Prostate gland (tissue), 2 donors: ENCODE results near the gene ZSWIM6. TPM values are rescaled to one million over a fixed set of nuclear protein-coding genes. Genes with fewer than 3 reads are reported as not detected.

ENCODE experiments used
- DNase-seq: peaks from one replicate; pipeline ENCODE4 v3.0.0-alpha.2; 2019; ENCODE audit warnings: low spot score
- H3K27ac ChIP-seq, 2 donors: fragments of 200-600 bp; sonication (generic); 2 replicates each; pipeline ENCODE4 v1.5.1; 2017 to 2019
- H3K27me3 ChIP-seq: fragments of 200-600 bp; sonication (generic); replicated peaks from 2 replicates; pipeline ENCODE4 v1.5.1; 2019; ENCODE audit not compliant: insufficient read depth
- H3K36me3 ChIP-seq, 2 donors: fragments of 200-600 bp; sonication (generic); 1 replicate in 1 of 2; 2 replicates in 1 of 2; pipeline versions ENCODE4 v1.5.1 to v1.8.1; 2017 to 2019
- H3K4me1 ChIP-seq: fragments of 200-600 bp; sonication (generic); replicated peaks from 2 replicates; pipeline ENCODE4 v1.5.1; 2019
- H3K4me3 ChIP-seq, 2 donors: fragments of 200-600 bp; sonication (generic); 2 replicates each; pipeline ENCODE4 v1.5.1; 2017 to 2019
- H3K9me3 ChIP-seq: fragments of 200-600 bp; sonication (generic); 2 replicates; pipeline ENCODE4 v1.5.1; 2017
- CTCF ChIP-seq, 4 experiments: fragments of 200-600 bp in 2 of 4; fragments of 450-650 bp in 2 of 4; sonication (generic) in 2 of 4; IDR thresholded peaks; 1 replicate in 3 of 4; 2 replicates in 1 of 4; pipeline ENCODE4 v1.5.1; 2016 to 2019; ENCODE audit warnings: antibody characterized with exemption in 4 of 4, mild to moderate bottlenecking in 2 of 4, moderate library complexity in 2 of 4
- POLR2A ChIP-seq: fragments of 450-650 bp; IDR thresholded peaks from one replicate; pipeline ENCODE4 v1.6.1; 2016; ENCODE audit warnings: antibody characterized with exemption, mild to moderate bottlenecking
- POLR2AphosphoS5 ChIP-seq: sonication (generic); formaldehyde crosslinking; IDR thresholded peaks from one replicate; pipeline ENCODE4 v1.6.1; 2017; ENCODE audit warnings: antibody characterized with exemption
- WGBS: methylation state at CpG from one replicate; pipeline ENCODE4 v1.1.5; 2018; 5-methylcytosine and 5-hydroxymethylcytosine counted together
- intact Hi-C: fragments of 100-400 bp; cut with DNase I; formaldehyde crosslinking; loops from one replicate; pipeline ENCODE4 v1.14.2; 2022
- total RNA-seq, 2 donors: library from RNA; depleted of rRNA; stranded (reverse); fragments of >200 nt; gene quantifications; one replicate each; pipeline ENCODE4 v1.1.0, GENCODE V29; 2016

ZSWIM6 gene
- total RNA-seq, 2 donors from 2014 or later, result 8.7 to 13.7 TPM

DNA sequence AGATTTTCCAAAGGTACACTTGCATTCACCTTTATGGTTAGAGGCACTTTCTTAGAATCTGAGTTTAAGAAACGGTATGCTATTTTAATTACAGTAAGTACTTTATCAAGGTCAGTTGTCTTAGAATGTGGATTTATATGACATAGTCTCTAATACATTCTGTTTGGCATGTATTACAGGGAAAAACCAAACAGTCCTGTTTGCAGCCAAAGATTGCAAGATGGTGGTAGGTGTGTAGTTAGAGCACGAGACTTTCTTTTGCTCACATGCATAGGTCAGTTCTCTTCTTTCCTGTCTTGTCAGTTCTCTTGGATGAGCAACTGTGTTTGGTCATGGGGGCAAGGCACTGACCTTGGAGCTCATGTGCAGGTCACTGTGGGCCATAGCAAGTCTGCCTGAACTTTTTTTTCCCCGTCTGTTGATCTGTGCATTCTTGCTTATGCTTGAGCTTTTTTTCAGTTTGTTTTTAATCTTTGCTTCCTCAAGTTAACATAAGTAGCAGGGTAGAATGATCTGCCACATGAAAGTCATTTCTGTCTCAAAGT, 20.6 kb downstream of the ZSWIM6 start:
- WGBS, result 58% methylated on average over 3 of the region's 3 CpGs
- Histone ChIP-seq H3K9me3 (no peaks in the 10 kb centered on the region), H3K4me3 (no peak overlapping the region), H3K27me3 (no peaks in the 10 kb centered on the region), H3K36me3 (no peaks in the 10 kb centered on the region), H3K27ac (no peak overlapping the region), H3K4me1 (no peaks in the 10 kb centered on the region)
- no peak for DNase-seq
- TF ChIP-seq CTCF (IDR thresholded peaks at IDR 0.05) (no peak), POLR2A (no peak)
- intact Hi-C loops, result no loop called here

- H3K36me3 ChIP-seq, result no peaks in the 10 kb centered on the region
- 95% methylated on average over 1 of the region's 1 CpG for WGBS
- H3K4me1 ChIP-seq, result no peaks in the 10 kb centered on the region
- TF ChIP-seq POLR2A, result no peak
- TF ChIP-seq CTCF (IDR thresholded peaks at IDR 0.05), result no peak
- TF ChIP-seq POLR2AphosphoS5, result no peak
- no peaks in the 10 kb centered on the region for H3K9me3 ChIP-seq
- no peak overlapping the region for H3K4me3 ChIP-seq
- H3K27me3 ChIP-seq, result no peaks in the 10 kb centered on the region
- intact Hi-C loops, result no loop called here
- no peak for DNase-seq
- H3K27ac ChIP-seq, result no peak overlapping the region
Measured at GRCh38 chr5:61353293-61353692, 21.2 kb downstream of the ZSWIM6 start.

GRCh38 chr5:61354199-61354598, 22.1 kb downstream of the ZSWIM6 start:
- TF ChIP-seq CTCF (IDR thresholded peaks at IDR 0.05), result no peak
- TF ChIP-seq POLR2A, result no peak
- no peak for TF ChIP-seq POLR2AphosphoS5
- WGBS, result 68% methylated on average over 2 of the region's 2 CpGs
- no peaks in the 10 kb centered on the region for H3K9me3 ChIP-seq

DNA sequence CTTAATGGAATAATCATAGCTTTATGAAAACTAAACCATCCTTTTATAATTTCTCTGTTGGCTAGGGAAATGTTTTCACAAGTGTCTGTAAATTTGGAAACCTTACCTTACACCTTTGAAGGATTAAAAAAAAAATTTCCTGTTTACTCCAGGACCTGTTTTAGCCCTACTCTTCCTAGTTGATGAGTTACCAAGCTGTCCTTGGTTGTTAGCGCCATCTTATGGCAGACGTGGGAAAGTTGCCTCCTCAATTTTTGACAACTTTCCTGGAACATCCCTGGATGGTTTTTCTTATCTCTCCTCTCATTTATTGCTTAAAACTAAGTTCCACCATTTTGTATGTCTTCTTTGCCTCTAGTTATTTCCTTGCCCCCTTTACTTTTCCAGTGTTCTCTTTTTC, 25.7 kb downstream of the ZSWIM6 start:
- WGBS, result 47% methylated on average over 2 of the region's 2 CpGs
- H3K4me3 ChIP-seq, result no peak overlapping the region
- no peaks in the 10 kb centered on the region for H3K4me1 ChIP-seq
- no peaks in the 10 kb centered on the region for H3K27me3 ChIP-seq
- H3K36me3 ChIP-seq, result no peaks in the 10 kb centered on the region
- TF ChIP-seq POLR2AphosphoS5, result no peak
- TF ChIP-seq CTCF (IDR thresholded peaks at IDR 0.05), result peak in 1 of 4 experiments; percentile 7
- no peak overlapping the region for H3K27ac ChIP-seq
- no peaks in the 10 kb centered on the region for H3K9me3 ChIP-seq
- DNase-seq, result no peak
- intact Hi-C loops, result no loop called here

More at GRCh38 chr5:61354199-61354598, 22.1 kb downstream of the ZSWIM6 start:
- intact Hi-C loops, result no loop called here
- H3K4me1 ChIP-seq, result no peaks in the 10 kb centered on the region
- no peak overlapping the region for H3K27ac ChIP-seq
- no peaks in the 10 kb centered on the region for H3K36me3 ChIP-seq
- no peak for DNase-seq
- H3K4me3 ChIP-seq, result no peak overlapping the region
- no peaks in the 10 kb centered on the region for H3K27me3 ChIP-seq

- 74% methylated on average over 2 of the region's 2 CpGs for WGBS
- Histone ChIP-seq H3K4me3 (no peak overlapping the region), H3K9me3 (no peaks in the 10 kb centered on the region), H3K27ac (no peak overlapping the region), H3K27me3 (no peaks in the 10 kb centered on the region), H3K4me1 (no peaks in the 10 kb centered on the region), H3K36me3 (no peaks in the 10 kb centered on the region)
- intact Hi-C loops, result no loop called here
- no peak for DNase-seq
- TF ChIP-seq CTCF (IDR thresholded peaks at IDR 0.05), result no peak
- no peak for TF ChIP-seq POLR2A
- no peak for TF ChIP-seq POLR2AphosphoS5
Measured at GRCh38 chr5:61362796-61363368, 30.8 kb downstream of the ZSWIM6 start.
